IPS-15b (cell line): ENCODE results near the gene PLEKHM3.

Experiments used
- H3K27me3 ChIP-seq: one replicate; pipeline ENCODE4 v1.6.1; 2013; ENCODE audit warnings: low read length; ENCODE audit not compliant: control insufficient read depth, insufficient read depth
- H3K36me3 ChIP-seq: one replicate; pipeline ENCODE4 v1.6.1; 2013; ENCODE audit warnings: low read length; ENCODE audit not compliant: control insufficient read depth, insufficient read depth
- H3K4me1 ChIP-seq: one replicate; pipeline ENCODE4 v1.6.1; 2013; ENCODE audit warnings: mild to moderate bottlenecking, low read length; ENCODE audit not compliant: control insufficient read depth, insufficient read depth
- H3K4me3 ChIP-seq: one replicate; pipeline ENCODE4 v1.5.1; 2013; ENCODE audit warnings: low read depth, low read length
- H3K9ac ChIP-seq: one replicate; pipeline ENCODE4 v1.6.1; 2013; ENCODE audit warnings: low read depth, mild to moderate bottlenecking, low read length
- H3K9me3 ChIP-seq: one replicate; pipeline ENCODE4 v1.6.1; 2013; ENCODE audit warnings: mild to moderate bottlenecking, low read length; ENCODE audit not compliant: control insufficient read depth, insufficient read depth

PLEKHM3 gene

DNA sequence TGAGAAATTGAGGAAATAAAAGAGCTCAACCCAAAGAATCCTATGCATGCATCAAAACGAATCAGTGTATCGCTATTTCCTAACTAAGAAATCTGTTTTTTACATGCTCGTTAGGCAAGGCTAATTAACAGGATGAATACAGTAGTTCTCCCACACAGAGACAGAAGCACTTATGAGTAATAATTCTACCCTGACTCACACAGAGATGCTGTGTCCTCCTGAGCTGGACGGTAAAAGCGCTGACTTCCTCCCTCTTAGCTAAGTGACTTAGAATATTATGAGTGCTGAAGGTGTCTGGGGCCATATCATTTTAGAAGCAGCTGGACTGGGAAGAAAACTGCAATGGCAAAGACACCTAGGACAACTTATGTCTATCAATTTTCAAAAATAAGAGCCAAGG, 18.5 kb downstream of the PLEKHM3 start:
- peaks cover 19% of the 10 kb centered on the region for H3K4me1 ChIP-seq
- H3K9ac ChIP-seq, result no peak overlapping the region
- H3K9me3 ChIP-seq, result no peaks in the 10 kb centered on the region
- no peaks in the 10 kb centered on the region for H3K27me3 ChIP-seq
- no peaks in the 10 kb centered on the region for H3K36me3 ChIP-seq
- H3K4me3 ChIP-seq, result no peak overlapping the region

DNA sequence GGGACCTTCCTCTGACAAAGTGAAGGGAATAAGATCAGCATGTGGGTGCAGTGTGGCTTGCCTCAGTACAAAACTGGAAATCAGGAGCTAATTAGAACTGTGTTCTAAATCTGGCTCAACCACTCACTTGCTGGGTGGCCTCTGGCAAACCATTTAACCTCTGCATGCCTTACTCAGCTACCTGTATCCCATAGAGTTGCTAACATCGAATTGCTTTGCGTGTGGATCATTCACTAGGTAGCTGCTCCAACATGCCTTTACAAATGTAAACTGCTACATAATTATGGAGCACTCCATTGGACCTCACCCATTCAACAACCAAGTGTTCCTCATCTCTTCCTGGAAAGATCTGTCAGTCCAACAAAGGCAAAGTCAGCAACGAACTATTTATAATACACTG, 19.0 kb downstream of the PLEKHM3 start:
- Histone ChIP-seq H3K4me3 (no peak overlapping the region), H3K36me3 (no peaks in the 10 kb centered on the region), H3K4me1 (peaks cover 19% of the 10 kb centered on the region), H3K27me3 (no peaks in the 10 kb centered on the region), H3K9ac (no peak overlapping the region), H3K9me3 (no peaks in the 10 kb centered on the region)

DNA sequence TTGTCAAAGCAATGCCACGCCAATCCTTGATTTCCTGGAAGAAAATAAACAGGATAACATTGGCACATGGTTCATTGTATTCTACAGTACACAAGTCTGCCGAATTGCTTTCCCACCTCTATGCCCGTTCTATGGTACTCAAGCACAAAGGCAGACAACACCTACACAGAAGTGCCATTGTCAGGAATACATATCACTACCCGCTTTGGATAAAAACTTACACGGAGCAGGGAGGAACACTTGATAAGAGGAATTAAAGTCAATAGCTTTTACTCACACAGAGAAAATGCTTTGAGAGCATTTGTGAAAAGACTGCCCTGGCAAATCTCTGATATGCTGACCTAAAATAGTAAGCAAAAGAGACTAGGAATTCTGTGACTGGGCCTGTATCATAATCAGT, 23.4 kb downstream of the PLEKHM3 start:
- no peak overlapping the region for H3K9ac ChIP-seq
- H3K36me3 ChIP-seq, result no peaks in the 10 kb centered on the region
- no peaks in the 10 kb centered on the region for H3K9me3 ChIP-seq
- no peak overlapping the region for H3K4me3 ChIP-seq
- H3K27me3 ChIP-seq, result no peaks in the 10 kb centered on the region
- H3K4me1 ChIP-seq, result peaks cover 12% of the 10 kb centered on the region

DNA sequence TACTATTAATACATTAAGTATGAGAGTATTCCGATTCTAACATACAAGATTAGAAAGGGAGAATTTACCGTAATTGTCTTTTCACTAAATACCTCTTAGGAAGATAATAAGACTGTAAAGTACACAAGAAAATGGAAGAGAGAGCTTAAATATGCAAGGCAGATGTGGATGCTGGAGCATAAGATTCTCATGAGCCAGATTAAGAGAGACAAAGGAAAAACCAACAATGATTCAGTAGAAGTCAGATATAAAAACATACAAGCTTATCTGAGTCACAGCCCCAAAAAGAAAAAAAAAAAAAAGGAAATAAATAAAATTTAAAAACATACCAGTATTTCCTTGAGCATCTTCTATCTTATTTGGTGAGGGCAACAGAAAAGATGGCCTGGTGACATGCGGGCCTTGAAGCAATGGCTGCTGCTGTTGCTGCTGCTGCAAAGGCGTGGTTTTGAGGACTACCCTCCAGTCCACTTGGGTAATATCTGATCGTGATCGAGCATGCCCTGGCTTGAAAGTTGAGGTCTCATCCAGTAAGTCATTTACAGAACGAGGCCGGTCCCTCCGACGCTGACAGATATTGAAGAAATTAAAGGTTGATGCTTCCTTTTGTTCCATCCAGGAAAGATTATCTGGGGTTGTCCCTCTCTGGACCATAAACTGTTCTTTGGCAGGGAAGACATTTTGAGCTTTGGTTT, 24.5 kb downstream of the PLEKHM3 start:
- Histone ChIP-seq H3K4me1 (peaks cover 3% of the 10 kb centered on the region), H3K9ac (no peak overlapping the region), H3K4me3 (no peak overlapping the region), H3K36me3 (no peaks in the 10 kb centered on the region), H3K27me3 (no peaks in the 10 kb centered on the region), H3K9me3 (no peaks in the 10 kb centered on the region)

DNA sequence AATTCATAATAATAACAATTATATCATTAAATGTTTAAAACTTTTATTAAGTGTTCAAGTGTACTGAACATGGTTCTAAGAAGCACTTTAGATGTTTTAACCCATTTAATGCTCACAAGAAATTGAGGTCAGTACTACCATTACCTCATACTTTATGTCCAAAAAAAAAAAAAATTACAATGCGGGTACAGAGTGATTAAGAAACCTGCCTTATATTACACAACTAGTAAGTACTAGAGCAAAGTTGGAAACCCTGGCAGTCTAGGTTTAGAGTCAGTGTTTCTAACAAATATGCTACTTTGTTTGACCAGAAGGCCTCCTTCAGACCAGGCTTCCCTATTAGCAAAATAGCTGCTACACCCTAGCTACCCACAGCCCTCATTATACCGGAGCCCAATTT, 28.5 kb downstream of the PLEKHM3 start:
- Histone ChIP-seq H3K9ac (no peak overlapping the region), H3K9me3 (no peaks in the 10 kb centered on the region), H3K4me1 (no peaks in the 10 kb centered on the region), H3K36me3 (no peaks in the 10 kb centered on the region), H3K4me3 (no peak overlapping the region), H3K27me3 (no peaks in the 10 kb centered on the region)

DNA sequence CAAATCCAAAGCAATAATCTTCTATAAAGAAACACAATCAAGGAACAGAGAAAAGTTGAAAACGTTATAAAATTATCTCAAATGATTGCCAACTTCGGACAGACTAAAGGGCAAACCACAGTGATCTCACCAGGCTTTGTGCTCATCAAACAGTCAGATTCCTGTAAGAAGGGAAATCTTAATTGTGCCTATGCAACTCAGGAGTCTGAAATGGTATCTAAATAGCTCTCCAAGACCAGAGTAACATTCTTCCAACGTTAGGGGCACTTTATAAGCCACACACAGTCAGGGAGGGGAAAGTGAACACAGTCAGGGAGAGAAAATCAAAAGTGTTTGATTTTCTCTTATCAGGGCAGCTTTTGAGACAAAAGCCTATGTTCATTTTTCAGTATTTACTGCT, 29.4 kb downstream of the PLEKHM3 start:
- Histone ChIP-seq H3K4me1 (no peaks in the 10 kb centered on the region), H3K27me3 (no peaks in the 10 kb centered on the region), H3K36me3 (no peaks in the 10 kb centered on the region), H3K4me3 (no peak overlapping the region), H3K9me3 (no peaks in the 10 kb centered on the region), H3K9ac (no peak overlapping the region)

DNA sequence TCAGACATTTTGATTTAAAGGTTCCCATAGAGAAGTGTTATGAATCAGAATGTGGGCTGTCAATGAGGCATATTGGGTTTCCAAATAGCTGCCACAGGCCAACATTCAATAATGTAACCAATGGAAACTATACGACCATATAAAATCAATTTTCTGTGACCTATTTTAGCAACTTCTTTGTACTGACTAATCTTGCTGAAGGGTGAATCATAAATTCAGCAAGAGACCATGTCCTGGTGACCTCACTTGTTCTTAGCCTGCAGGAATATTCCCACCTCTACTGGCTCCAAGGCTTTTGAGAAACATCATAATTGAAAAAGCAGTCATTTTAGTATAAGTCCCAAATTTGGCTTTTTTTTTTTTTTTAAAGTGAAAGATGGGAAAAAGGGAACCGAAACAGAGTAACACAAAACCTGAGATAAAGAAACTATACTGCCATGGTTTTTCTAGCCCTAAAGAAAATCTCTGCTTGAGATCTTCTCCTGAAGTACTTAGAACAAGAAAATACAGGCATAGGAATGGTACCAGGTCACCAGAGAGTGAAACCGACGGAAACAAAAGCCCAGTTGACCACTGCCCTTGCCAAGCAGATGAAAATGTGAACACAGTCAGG, 32.1 kb downstream of the PLEKHM3 start:
- Histone ChIP-seq H3K9ac (no peak overlapping the region), H3K36me3 (no peaks in the 10 kb centered on the region), H3K9me3 (no peaks in the 10 kb centered on the region), H3K4me3 (no peak overlapping the region), H3K4me1 (no peaks in the 10 kb centered on the region), H3K27me3 (no peaks in the 10 kb centered on the region)

DNA sequence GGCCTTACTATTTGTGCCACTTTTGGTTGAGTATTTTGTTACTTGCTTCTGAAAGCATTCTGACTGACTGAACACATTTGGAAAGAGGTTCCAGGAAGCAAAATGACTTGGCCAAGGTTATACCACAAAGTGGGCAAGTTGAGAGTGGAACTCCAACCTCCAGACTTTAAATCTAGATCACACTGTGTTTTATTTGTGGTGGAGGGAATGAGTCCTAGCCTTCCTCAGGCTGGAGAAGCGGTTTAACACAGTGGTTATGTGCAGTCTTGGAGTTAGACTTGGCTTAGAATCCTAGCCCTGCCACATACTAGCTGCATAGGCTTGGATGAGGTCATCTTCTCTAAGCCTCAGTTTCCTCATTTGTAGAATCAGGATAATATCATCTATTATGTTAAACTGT, 33.4 kb downstream of the PLEKHM3 start:
- H3K9ac ChIP-seq, result no peak overlapping the region
- H3K4me3 ChIP-seq, result no peak overlapping the region
- H3K36me3 ChIP-seq, result no peaks in the 10 kb centered on the region
- no peaks in the 10 kb centered on the region for H3K27me3 ChIP-seq
- H3K4me1 ChIP-seq, result no peaks in the 10 kb centered on the region
- H3K9me3 ChIP-seq, result no peaks in the 10 kb centered on the region

DNA sequence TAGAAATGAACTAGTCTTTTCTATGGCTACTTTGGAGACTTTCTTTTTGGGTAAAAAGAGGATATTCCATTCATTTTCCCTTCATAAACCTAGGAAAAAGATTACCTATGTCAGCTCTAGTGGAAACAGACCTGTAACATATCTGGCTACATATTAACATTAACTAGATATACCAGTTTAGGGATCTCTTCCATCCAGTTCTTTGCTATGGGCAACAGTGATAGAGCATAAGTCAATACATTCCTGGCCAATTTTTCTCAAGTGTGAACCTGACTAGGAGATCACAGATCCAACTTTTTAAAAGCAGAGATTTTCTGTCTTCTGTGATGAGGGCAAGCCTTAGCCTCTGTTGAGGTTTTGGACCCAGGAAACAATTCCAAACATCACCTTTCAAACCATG, 34.5 kb downstream of the PLEKHM3 start:
- H3K27me3 ChIP-seq, result no peaks in the 10 kb centered on the region
- H3K4me3 ChIP-seq, result no peak overlapping the region
- H3K9me3 ChIP-seq, result no peaks in the 10 kb centered on the region
- H3K36me3 ChIP-seq, result no peaks in the 10 kb centered on the region
- no peaks in the 10 kb centered on the region for H3K4me1 ChIP-seq
- H3K9ac ChIP-seq, result no peak overlapping the region

DNA sequence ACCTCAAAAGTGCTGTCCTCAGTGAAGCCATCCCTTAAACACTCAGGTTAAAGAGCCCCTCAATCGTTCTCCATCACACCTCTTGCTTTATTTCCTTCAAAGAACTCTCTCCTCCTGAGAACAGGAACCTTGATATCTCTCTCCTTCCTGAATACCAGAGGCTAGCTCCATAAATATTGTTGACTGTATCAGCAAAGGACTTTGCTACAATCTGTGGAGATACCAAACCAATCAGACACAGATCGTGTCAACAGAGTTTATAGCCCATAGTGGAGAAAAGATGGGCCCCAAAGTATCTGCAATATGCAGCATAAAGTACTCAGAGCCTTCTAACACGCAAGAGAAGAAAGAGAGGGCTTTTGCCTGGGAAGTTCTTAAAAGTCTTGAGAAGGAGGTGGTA, 36.4 kb downstream of the PLEKHM3 start:
- Histone ChIP-seq H3K9ac (no peak overlapping the region), H3K4me1 (no peaks in the 10 kb centered on the region), H3K27me3 (no peaks in the 10 kb centered on the region), H3K4me3 (no peak overlapping the region), H3K9me3 (no peaks in the 10 kb centered on the region), H3K36me3 (no peaks in the 10 kb centered on the region)

DNA sequence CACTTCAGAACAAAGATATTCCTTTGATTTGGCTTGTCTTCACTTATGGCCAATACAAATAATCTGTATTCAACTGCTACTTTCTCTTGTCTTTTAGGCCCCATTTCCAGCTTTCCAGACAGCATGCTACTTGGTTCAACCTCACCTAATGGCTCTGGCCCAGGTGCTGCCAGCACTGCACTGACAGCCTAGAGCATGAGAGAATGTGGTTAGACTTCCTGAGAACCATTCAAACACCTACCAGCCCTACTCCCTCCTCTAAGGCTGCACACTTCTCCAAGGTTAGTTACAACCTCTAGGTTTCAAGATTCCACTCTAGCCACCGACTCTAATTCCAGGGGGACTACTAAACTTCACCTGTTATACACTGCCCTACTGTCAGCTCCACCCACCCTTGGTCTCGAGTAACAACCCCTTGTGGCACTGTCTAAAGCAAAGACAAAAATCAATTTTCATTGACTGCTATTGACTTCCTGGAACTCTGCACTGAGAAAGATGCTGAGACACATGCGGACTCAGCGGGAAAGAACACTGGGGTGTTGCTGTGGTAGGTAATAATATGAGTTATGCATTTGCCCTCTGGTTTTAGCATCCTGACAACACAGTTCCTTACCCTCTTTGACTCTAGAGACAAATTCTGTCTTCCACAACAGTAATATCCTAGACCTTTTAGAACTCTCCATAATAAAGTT, 38.2 kb downstream of the PLEKHM3 start:
- no peak overlapping the region for H3K9ac ChIP-seq
- H3K9me3 ChIP-seq, result no peaks in the 10 kb centered on the region
- H3K27me3 ChIP-seq, result no peaks in the 10 kb centered on the region
- H3K36me3 ChIP-seq, result no peaks in the 10 kb centered on the region
- no peaks in the 10 kb centered on the region for H3K4me1 ChIP-seq
- H3K4me3 ChIP-seq, result no peak overlapping the region
